ENCODE measurements around the gene CST7. TPM values are rescaled to one million over a fixed set of nuclear protein-coding genes. Genes with fewer than 3 reads are reported as not detected.
"Not testable (repeated sequence)": the region's sequence is repeated elsewhere in the genome, so short reads cannot be mapped to it uniquely, and the experiment has no call there.

CST7 gene
- total and polyA plus RNA-seq, 7 donors, result 0.13 to 1.2 (median 0.55) TPM

DNA sequence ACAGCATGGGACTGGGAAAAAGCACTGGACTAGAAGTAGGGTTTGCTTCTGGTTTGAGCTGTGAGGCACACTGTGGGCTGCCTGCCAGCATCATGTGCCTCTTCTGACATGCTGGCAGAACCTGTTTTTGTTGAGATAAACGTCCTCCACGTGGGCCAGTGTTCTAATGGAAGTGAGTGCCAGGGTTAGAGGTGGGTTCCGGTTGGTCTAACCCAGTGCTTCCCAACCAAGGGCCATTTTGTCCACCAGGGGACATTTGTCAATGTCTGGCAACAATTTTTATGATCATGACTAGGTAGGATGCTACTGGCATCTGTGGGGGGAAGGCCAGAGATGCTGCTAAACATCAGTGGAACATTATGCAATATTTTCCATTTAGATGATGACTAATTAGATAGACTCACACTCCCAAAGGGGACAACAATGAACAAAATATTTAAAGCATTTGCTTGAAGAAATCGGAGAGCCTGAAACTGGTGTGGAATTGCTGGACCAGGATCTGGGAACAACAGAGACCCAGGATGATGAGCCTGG lies 51.3 kb downstream of the CST7 start:
- WGBS, 3 donors, result 19 to 31% (median 25%) methylated on average over 4 of the region's 4 CpGs
- Histone ChIP-seq H3K4me1 (peaks cover 23% of the 10 kb centered on the region), H3K9me3 (no peaks in the 10 kb centered on the region), H3K27ac (peak overlapping the region; percentile 54), H3K36me3 (ENCODE audit: insufficient read depth in 1 of 2, low read depth in 1 of 2) (peaks cover 0 to 2% of the 10 kb centered on the region in 2 donors), H3K27me3 (ENCODE audit: insufficient read depth in 3 of 3, low read length in 2 of 3) (no peaks in the 10 kb centered on the region), H3K4me3 (no peak overlapping the region)
- DNase-seq (peak; percentile 75 to 80), ATAC-seq (peak; percentile 77 to 88 (median 87))
- intact Hi-C loops (cut with DNase I), result loop anchor here in 1 of 2 donors (5.0 kb wide), 1 partner anchor 37 kb away; no protein-coding TSS in a partner anchor
- TF ChIP-seq, protein P1, sequence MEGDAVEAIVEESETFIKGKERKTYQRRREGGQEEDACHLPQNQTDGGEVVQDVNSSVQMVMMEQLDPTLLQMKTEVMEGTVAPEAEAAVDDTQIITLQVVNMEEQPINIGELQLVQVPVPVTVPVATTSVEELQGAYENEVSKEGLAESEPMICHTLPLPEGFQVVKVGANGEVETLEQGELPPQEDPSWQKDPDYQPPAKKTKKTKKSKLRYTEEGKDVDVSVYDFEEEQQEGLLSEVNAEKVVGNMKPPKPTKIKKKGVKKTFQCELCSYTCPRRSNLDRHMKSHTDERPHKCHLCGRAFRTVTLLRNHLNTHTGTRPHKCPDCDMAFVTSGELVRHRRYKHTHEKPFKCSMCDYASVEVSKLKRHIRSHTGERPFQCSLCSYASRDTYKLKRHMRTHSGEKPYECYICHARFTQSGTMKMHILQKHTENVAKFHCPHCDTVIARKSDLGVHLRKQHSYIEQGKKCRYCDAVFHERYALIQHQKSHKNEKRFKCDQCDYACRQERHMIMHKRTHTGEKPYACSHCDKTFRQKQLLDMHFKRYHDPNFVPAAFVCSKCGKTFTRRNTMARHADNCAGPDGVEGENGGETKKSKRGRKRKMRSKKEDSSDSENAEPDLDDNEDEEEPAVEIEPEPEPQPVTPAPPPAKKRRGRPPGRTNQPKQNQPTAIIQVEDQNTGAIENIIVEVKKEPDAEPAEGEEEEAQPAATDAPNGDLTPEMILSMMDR (IDR thresholded peaks at IDR 0.05), result peak; percentile 22

DNA sequence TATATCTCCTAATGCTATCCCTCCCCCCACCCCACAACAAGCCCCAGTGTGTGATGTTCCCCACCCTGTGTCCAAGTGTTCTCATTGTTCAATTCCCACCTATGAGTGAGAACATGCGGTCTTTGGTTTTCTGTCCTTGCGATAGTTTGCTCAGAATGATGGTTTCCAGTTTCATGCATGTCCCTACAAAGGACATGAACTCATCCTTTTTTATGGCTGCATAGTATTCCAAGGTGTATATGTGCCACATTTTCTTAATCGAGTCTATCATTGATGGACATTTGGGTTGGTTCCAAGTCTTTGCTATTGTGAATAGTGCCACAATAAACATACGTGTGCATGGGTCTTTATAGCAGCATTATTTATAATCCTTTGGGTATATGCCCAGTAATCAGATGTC lies 52.3 kb downstream of the CST7 start:
- not testable (repeated sequence) for H3K27me3 ChIP-seq (ENCODE audit: insufficient read depth in 3 of 3, low read length in 2 of 3); H3K9me3 ChIP-seq; H3K36me3 ChIP-seq (ENCODE audit: insufficient read depth in 1 of 2, low read depth in 1 of 2); H3K27ac ChIP-seq; ATAC-seq; DNase-seq; H3K4me3 ChIP-seq
- H3K4me1 ChIP-seq, result peaks cover 23% of the 10 kb centered on the region
- intact Hi-C loops (cut with DNase I), result loop anchor here in 1 of 2 donors (5.0 kb wide), 1 partner anchor 36 kb away; no protein-coding TSS in a partner anchor
- 80 to 89% (median 85%) methylated on average over 4 of the region's 4 CpGs for WGBS, 3 donors

DNA sequence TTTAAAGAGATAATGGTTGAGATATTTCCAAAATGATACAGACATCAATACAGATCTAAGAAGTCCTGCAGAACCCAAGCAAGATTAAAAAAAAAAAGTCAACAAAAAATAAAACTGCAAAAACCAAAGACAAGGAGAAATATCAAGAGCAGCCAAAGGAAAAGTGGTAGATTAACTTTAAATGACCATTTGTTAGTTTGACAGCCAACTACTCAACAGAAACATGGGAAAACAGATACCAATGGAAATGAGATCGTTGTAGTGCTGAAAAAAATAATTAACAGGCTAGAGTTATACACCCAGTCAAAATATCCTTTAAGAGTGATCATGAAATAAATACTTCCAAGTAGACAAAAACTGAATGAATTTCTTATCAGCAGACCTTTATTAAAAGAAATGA lies 53.9 kb downstream of the CST7 start:
- Histone ChIP-seq H3K27me3 (ENCODE audit: insufficient read depth in 3 of 3, low read length in 2 of 3) (no peaks in the 10 kb centered on the region), H3K4me3 (no peak overlapping the region), H3K27ac (no peak overlapping the region), H3K36me3 (ENCODE audit: insufficient read depth in 1 of 2, low read depth in 1 of 2) (peaks cover 2 to 23% of the 10 kb centered on the region in 2 donors), H3K9me3 (no peaks in the 10 kb centered on the region), H3K4me1 (peaks cover 23% of the 10 kb centered on the region)
- WGBS, 3 donors, result 88 to 97% (median 95%) methylated on average over 1 of the region's 1 CpG
- intact Hi-C loops (cut with DNase I), result loop anchor here in 1 of 2 donors (5.0 kb wide), 1 partner anchor 34 kb away; no protein-coding TSS in a partner anchor
- no peak for DNase-seq
- TF ChIP-seq, protein P1 (IDR thresholded peaks at IDR 0.05), result no peak
- no peak for ATAC-seq

DNA sequence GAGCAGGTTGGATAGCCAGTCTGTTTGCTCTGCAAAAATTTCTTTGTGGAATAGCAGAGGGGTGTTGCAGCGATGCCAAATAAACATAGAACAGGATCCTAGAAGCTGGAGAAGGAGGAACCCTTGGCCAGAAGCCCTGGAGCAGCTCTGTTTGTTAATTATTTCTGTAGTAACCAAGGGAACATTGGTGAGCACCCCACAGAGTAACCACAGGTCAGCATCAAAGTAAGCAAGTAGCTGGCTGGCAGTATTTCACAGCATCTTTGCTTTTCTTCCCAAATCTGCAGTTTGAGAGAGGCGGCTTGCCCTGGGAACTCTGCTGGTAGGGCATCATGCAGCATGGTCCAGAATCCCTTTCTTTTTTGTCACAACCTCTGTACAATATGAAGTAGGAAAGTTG lies 56.2 kb downstream of the CST7 start:
- TF ChIP-seq, protein P1 (IDR thresholded peaks at IDR 0.05), result no peak
- no peak overlapping the region for H3K4me3 ChIP-seq
- H3K9me3 ChIP-seq, result no peaks in the 10 kb centered on the region
- DNase-seq (peak in 1 of 2 donors; percentile 22), ATAC-seq (no peak)
- intact Hi-C loops (cut with DNase I), result loop anchor here in 1 of 2 donors (5.0 kb wide), 1 partner anchor 192 kb away; the partner anchor contains the start of gene ENTPD6
- no peaks in the 10 kb centered on the region for H3K27me3 ChIP-seq (ENCODE audit: insufficient read depth in 3 of 3, low read length in 2 of 3)
- no peak overlapping the region for H3K27ac ChIP-seq
- 55 to 59% (median 59%) methylated on average over 2 of the region's 2 CpGs for WGBS, 3 donors
- peaks cover 6% of the 10 kb centered on the region for H3K4me1 ChIP-seq
- H3K36me3 ChIP-seq (ENCODE audit: insufficient read depth in 1 of 2, low read depth in 1 of 2), result peaks cover 2 to 43% of the 10 kb centered on the region in 2 donors

DNA sequence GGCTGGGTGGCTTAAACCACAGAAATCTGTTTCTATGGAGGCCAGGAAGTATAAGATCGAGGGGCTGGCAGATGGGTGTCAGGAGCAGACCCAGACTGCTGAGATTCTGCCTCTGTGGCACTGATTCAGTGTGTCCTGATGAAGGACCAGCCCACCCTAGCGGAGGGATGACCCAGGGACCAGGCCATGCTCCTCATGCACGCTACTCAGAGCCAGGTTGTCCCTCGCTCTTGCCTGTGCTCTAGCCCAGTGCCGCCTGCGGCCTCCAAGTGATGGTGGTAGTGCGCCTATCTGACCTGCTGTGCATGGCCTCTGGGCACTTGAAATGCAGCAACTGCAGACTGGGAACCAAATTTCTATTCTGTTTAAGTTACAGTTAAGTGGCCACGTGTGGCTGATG lies 56.6 kb downstream of the CST7 start:
- 87 to 92% (median 92%) methylated on average over 8 of the region's 8 CpGs for WGBS, 3 donors
- H3K36me3 ChIP-seq (ENCODE audit: insufficient read depth in 1 of 2, low read depth in 1 of 2), result peaks cover 2 to 43% of the 10 kb centered on the region in 2 donors
- TF ChIP-seq, protein P1 (IDR thresholded peaks at IDR 0.05), result no peak
- no peak overlapping the region for H3K27ac ChIP-seq
- DNase-seq, result peak in 1 of 2 donors; percentile 30
- intact Hi-C loops (cut with DNase I), result loop anchor here in 1 of 2 donors (5.0 kb wide), 1 partner anchor 192 kb away; the partner anchor contains the start of gene ENTPD6
- ATAC-seq, result no peak
- no peak overlapping the region for H3K4me3 ChIP-seq
- H3K4me1 ChIP-seq, result peaks cover 3% of the 10 kb centered on the region
- no peaks in the 10 kb centered on the region for H3K9me3 ChIP-seq
- H3K27me3 ChIP-seq (ENCODE audit: insufficient read depth in 3 of 3, low read length in 2 of 3), result no peaks in the 10 kb centered on the region
